PC-3 (cell line): ENCODE results near the gene BAIAP2. TPM values are rescaled to one million over a fixed set of nuclear protein-coding genes. Genes with fewer than 3 reads are reported as not detected.
A peak's percentile ranks its signal among the peaks of the same experiment; 100 is the strongest.

ENCODE experiments used
- ATAC-seq: fragments of 200-7000 bp; cut with Tn5 transposase; 2 replicates; pipeline ENCODE4 v1.9.1; 2020; ENCODE audit warnings: mild to moderate bottlenecking, moderate library complexity
- BruUV-seq: library from RNA; stranded (reverse); fragments of 400-500 nt; replicated peaks from 2 replicates; lab custom pipeline; 2021; lab: Mats Ljungman, UMichigan
- CTCF ChIA-PET: fragments of 300-600 bp; sonication (Branson Sonifier 250); formaldehyde crosslinking; loops from one replicate; lab custom pipeline; 2022; ENCODE audit warnings: antibody characterized with exemption; lab: Charles Lee
- POLR2A ChIA-PET: fragments of 300-600 bp; sonication (Branson Sonifier 250); formaldehyde crosslinking; loops from one replicate; lab custom pipeline; 2022; ENCODE audit warnings: antibody characterized with exemption; ENCODE audit not compliant: unreplicated experiment; lab: Charles Lee
- DNase-seq: peaks from one replicate; pipeline ENCODE4 v3.0.0-alpha.2; 2015
- H2AFZ ChIP-seq: fragments of 300-600 bp; sonication (generic); 2 replicates; pipeline ENCODE4 v1.6.0; 2016; ENCODE audit warnings: antibody characterized with exemption, low read length
- H3F3A ChIP-seq: fragments of 300-600 bp; sonication (generic); one replicate; pipeline ENCODE4 v1.6.0; 2017; ENCODE audit warnings: antibody characterized with exemption, low read length, control low read depth, mild to moderate bottlenecking; ENCODE audit not compliant: unreplicated experiment
- H3K27ac ChIP-seq: fragments of 300-600 bp; sonication (generic); 2 replicates; pipeline ENCODE4 v1.5.1; 2016; ENCODE audit warnings: mild to moderate bottlenecking, low read length
- H3K27me3 ChIP-seq: fragments of 300-600 bp; sonication (generic); 2 replicates; pipeline ENCODE4 v1.6.1; 2016; ENCODE audit warnings: low read length, mixed read lengths
- H3K36me3 ChIP-seq: fragments of 300-600 bp; sonication (generic); 2 replicates; pipeline ENCODE4 v1.6.1; 2016; ENCODE audit warnings: low read depth, mixed run types, low read length, mixed read lengths
- H3K4me1 ChIP-seq: fragments of 300-600 bp; sonication (generic); 2 replicates; pipeline ENCODE4 v1.5.1; 2016; ENCODE audit warnings: low read length; ENCODE audit not compliant: insufficient read depth
- H3K4me2 ChIP-seq: fragments of 300-600 bp; sonication (generic); 2 replicates; pipeline ENCODE4 v1.6.0; 2016; ENCODE audit warnings: low read length
- H3K4me3 ChIP-seq: fragments of 300-600 bp; sonication (generic); 2 replicates; pipeline ENCODE4 v1.5.1; 2016; ENCODE audit warnings: mild to moderate bottlenecking, low read length, mixed read lengths
- H3K79me2 ChIP-seq: fragments of 300-600 bp; sonication (generic); 2 replicates; pipeline ENCODE4 v1.6.1; 2017; ENCODE audit warnings: low read length, mixed read lengths
- H3K9ac ChIP-seq: fragments of 300-600 bp; sonication (generic); 2 replicates; pipeline ENCODE4 v1.6.0; 2016; ENCODE audit warnings: mild to moderate bottlenecking, low read length
- H3K9me2 ChIP-seq: fragments of 300-600 bp; sonication (generic); replicated peaks from 2 replicates; pipeline ENCODE4 v1.6.1; 2016; ENCODE audit warnings: mixed run types, low read length, mixed read lengths
- H3K9me3 ChIP-seq: fragments of 300-600 bp; sonication (generic); 2 replicates; pipeline ENCODE4 v1.6.1; 2016; ENCODE audit warnings: low read length, mixed read lengths
- H4K20me1 ChIP-seq: fragments of 300-600 bp; sonication (generic); 2 replicates; pipeline ENCODE4 v1.6.1; 2016; ENCODE audit warnings: low read length, mixed read lengths
- EZH2 ChIP-seq: fragments of 300-600 bp; sonication (generic); IDR thresholded peaks from one replicate; pipeline ENCODE4 v1.6.1; 2017; ENCODE audit warnings: antibody characterized with exemption, mild to moderate bottlenecking, low read length; ENCODE audit not compliant: unreplicated experiment
- EZH2phosphoT487 ChIP-seq: fragments of 300-600 bp; sonication (generic); IDR thresholded peaks from 2 replicates; pipeline ENCODE4 v1.6.1; 2018; ENCODE audit warnings: mild to moderate bottlenecking, antibody characterized with exemption, low read length, borderline replicate concordance
- intact Hi-C: fragments of 100-400 bp; cut with micrococcal nuclease; formaldehyde crosslinking; loops from 2 replicates; pipeline ENCODE4 v1.9.0; 2023
- total RNA-seq: library from RNA; depleted of rRNA; stranded (reverse); fragments of >200 nt; gene quantifications from 2 replicates; pipeline ENCODE4 v1.2.3, GENCODE V29; 2014
- TF ChIP-seq, protein P1 (sequence below): fragments of 300-600 bp; sonication (generic); conservative IDR thresholded peaks from 2 replicates; pipeline ENCODE4 v1.5.1; 2017; ENCODE audit warnings: antibody characterized with exemption, low read depth, mild to moderate bottlenecking, low read length

The BAIAP2 gene
- total RNA-seq, 1 experiment from 2014 or later = 56.9 TPM

DNA sequence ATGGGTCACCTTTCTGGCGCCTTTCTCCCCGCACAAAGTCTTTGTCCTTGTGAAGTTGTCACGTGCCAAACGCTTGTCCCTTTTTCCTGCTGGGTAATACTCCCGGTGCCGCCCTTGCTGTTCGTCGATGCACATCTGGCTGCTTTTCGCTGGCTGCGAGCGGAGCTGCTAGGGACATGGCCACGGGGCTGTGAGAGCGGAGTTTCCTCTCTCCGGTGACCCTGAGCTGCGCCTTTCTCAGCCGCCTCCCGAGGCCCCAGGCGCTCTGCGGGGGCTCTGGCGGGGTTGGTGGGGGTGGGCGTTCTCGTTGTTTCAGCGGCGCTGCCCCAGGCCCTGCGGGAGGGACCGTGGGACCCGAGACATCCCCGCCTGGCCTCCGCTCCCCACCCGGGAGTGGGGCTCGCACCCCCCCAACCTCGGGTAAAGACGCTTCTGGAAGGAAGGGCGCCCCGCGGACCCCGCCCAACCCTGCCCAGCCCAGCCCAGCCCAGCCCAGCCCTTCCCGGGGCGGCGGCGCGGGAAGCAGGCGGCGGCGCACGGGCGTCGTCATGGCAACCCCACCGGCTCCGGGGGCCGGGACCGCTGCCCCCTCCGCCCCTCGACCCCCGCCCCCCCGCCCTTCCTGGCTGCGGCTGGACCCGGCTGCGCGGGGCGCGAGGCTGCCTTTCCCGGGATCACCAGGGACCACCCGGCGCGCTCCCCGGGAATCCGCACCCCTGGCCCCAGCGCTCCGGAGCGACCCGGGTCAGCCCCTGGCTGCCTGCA is 31.1 kb upstream of the BAIAP2 start:
- TF ChIP-seq EZH2 (no peak), EZH2phosphoT487 (no peak)
- TF ChIP-seq, protein P1, sequence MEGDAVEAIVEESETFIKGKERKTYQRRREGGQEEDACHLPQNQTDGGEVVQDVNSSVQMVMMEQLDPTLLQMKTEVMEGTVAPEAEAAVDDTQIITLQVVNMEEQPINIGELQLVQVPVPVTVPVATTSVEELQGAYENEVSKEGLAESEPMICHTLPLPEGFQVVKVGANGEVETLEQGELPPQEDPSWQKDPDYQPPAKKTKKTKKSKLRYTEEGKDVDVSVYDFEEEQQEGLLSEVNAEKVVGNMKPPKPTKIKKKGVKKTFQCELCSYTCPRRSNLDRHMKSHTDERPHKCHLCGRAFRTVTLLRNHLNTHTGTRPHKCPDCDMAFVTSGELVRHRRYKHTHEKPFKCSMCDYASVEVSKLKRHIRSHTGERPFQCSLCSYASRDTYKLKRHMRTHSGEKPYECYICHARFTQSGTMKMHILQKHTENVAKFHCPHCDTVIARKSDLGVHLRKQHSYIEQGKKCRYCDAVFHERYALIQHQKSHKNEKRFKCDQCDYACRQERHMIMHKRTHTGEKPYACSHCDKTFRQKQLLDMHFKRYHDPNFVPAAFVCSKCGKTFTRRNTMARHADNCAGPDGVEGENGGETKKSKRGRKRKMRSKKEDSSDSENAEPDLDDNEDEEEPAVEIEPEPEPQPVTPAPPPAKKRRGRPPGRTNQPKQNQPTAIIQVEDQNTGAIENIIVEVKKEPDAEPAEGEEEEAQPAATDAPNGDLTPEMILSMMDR = no peak
- intact Hi-C loops = no loop called here
- no peaks in the 10 kb centered on the region for H3K79me2 ChIP-seq
- no peak overlapping the region for H2AFZ ChIP-seq
- H3K9me2 ChIP-seq = no peaks in the 10 kb centered on the region
- H3F3A ChIP-seq = no peaks in the 10 kb centered on the region
- CTCF ChIA-PET = no interaction called here
- H3K4me3 ChIP-seq = no peak overlapping the region
- H3K27ac ChIP-seq = no peak overlapping the region
- peak; percentile 25 for ATAC-seq
- no peak for DNase-seq
- H3K27me3 ChIP-seq = peaks cover 6% of the 10 kb centered on the region; the same call in 1 of the 2 replicates
- POLR2A ChIA-PET = no interaction called here
- H3K9ac ChIP-seq = no peak overlapping the region
- BruUV-seq = no TSS peak
- H3K36me3 ChIP-seq = peaks cover 10% of the 10 kb centered on the region
- no peaks in the 10 kb centered on the region for H4K20me1 ChIP-seq
- peaks cover 9% of the 10 kb centered on the region; the same call in 1 of the 2 replicates for H3K4me1 ChIP-seq
- peak overlapping the region; percentile 26; the same call in 1 of the 2 replicates for H3K4me2 ChIP-seq
- no peaks in the 10 kb centered on the region for H3K9me3 ChIP-seq

DNA sequence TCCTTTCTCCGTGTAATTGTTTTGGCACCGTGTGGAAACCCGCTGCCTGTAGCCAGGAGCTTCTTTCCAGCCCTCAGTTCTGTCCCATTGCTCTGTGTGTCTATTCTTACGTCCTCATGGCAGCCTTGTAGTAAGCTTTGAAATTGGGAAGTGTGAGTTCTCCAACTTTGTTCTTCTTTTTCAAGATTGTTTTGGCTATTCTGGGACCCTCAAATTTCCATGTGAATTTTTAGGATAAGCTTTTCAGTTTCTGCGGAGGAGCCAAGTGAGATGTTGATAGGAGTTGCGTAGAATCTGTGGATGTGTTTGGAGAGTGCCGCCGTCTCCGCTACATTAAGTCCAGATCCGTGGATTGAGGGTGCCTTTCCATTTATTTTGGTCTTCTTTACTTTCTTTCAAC is 28.1 kb upstream of the BAIAP2 start:
- Histone ChIP-seq H3K4me1 (peaks cover 9% of the 10 kb centered on the region; the same call in 1 of the 2 replicates), H3K9me3 (peaks cover 4% of the 10 kb centered on the region; the same call in 1 of the 2 replicates), H3K27ac (no peak overlapping the region), H3K4me3 (no peak overlapping the region), H3K27me3 (peaks cover 6% of the 10 kb centered on the region; the same call in 1 of the 2 replicates), H3K9ac (no peak overlapping the region), H3K79me2 (no peaks in the 10 kb centered on the region), H2AFZ (no peak overlapping the region), H4K20me1 (no peaks in the 10 kb centered on the region), H3K9me2 (no peaks in the 10 kb centered on the region), H3K36me3 (0 out of 2 replicates have a peak, but pooled peaks cover 3% of the 10 kb centered on the region), H3K4me2 (no peak overlapping the region), H3F3A (no peaks in the 10 kb centered on the region)
- intact Hi-C loops = no loop called here
- TF ChIP-seq EZH2phosphoT487 (no peak), EZH2 (no peak)
- TF ChIP-seq, protein P1 = no peak
- ChIA-PET POLR2A (no interaction called here), CTCF (interaction anchor here (0.6 kb wide), 1 partner anchor 180 kb away, joined by 3 read pairs; no protein-coding TSS in a partner anchor)
- ATAC-seq (no peak), DNase-seq (no peak)
- no TSS peak for BruUV-seq

DNA sequence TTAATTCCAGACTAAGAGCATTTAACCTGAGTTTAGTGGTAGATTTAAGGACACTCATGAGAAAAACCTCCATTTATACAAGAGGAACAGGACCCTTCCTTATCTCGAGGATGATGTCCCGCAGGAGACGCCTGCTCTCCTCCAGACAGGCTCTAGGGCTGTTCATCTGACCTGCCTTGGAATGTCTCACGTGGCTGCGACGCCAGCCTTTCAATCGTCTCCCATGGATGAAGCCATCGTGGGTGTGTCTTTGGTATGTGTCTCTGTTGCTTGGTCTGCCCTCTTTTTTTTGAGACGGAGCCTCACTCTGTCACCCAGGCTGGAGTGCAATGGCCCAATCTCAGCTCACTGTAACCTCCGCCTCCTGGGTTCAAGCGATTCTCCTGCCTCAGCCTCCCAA is 26.8 kb upstream of the BAIAP2 start:
- Histone ChIP-seq H3K4me2 (no peak overlapping the region), H2AFZ (no peak overlapping the region), H3K4me1 (no peaks in the 10 kb centered on the region), H4K20me1 (no peaks in the 10 kb centered on the region), H3F3A (no peaks in the 10 kb centered on the region), H3K79me2 (no peaks in the 10 kb centered on the region), H3K36me3 (0 out of 2 replicates have a peak, but pooled peaks cover 3% of the 10 kb centered on the region), H3K27ac (no peak overlapping the region), H3K27me3 (peaks cover 6% of the 10 kb centered on the region; the same call in 1 of the 2 replicates), H3K9me2 (no peaks in the 10 kb centered on the region), H3K9me3 (peaks cover 4% of the 10 kb centered on the region; the same call in 1 of the 2 replicates), H3K4me3 (no peak overlapping the region), H3K9ac (no peak overlapping the region)
- no peak for ATAC-seq
- BruUV-seq = no TSS peak
- POLR2A ChIA-PET = no interaction called here
- DNase-seq = no peak
- TF ChIP-seq, protein P1 = no peak
- TF ChIP-seq EZH2 = no peak
- no peak for TF ChIP-seq EZH2phosphoT487
- CTCF ChIA-PET = no interaction called here
- intact Hi-C loops = no loop called here
